Measurements from ENCODE around the gene MBOAT2.

DNA sequence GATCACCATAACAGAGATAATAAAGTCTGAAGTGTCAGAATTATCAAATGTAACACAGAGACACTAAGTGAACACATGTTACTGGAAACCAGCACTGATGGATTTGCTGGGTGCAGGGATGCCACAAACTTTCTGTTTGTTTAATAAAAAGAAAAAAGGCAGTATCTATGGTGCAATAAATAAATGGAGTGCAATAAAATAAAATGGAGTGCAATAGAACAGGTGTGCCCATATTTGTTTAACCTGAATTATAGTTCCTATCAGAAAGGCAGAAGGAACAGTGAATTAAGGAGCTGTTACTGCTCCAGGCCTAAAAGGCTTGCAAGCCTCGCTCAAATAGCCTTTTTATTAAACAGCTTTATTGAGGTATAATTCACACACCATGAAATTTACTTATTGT, 85.1 kb downstream of the MBOAT2 start:
- TF ChIP-seq, protein P1, sequence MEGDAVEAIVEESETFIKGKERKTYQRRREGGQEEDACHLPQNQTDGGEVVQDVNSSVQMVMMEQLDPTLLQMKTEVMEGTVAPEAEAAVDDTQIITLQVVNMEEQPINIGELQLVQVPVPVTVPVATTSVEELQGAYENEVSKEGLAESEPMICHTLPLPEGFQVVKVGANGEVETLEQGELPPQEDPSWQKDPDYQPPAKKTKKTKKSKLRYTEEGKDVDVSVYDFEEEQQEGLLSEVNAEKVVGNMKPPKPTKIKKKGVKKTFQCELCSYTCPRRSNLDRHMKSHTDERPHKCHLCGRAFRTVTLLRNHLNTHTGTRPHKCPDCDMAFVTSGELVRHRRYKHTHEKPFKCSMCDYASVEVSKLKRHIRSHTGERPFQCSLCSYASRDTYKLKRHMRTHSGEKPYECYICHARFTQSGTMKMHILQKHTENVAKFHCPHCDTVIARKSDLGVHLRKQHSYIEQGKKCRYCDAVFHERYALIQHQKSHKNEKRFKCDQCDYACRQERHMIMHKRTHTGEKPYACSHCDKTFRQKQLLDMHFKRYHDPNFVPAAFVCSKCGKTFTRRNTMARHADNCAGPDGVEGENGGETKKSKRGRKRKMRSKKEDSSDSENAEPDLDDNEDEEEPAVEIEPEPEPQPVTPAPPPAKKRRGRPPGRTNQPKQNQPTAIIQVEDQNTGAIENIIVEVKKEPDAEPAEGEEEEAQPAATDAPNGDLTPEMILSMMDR (IDR thresholded peaks at IDR 0.05; ENCODE audit: borderline replicate concordance, extremely low read depth, low read length, poor library complexity, severe bottlenecking): no peak
- no peak for TF ChIP-seq EZH2 (IDR thresholded peaks at IDR 0.05; ENCODE audit: borderline replicate concordance, low read depth, low read length, severe bottlenecking)
